GM15510 (cell line): ENCODE measurements around the gene SALL4.

Experiments used
- POLR2A ChIP-seq: IDR thresholded peaks from 3 replicates; pipeline ENCODE4 v1.6.1; 2011; ENCODE audit warnings: borderline replicate concordance; ENCODE audit not compliant: insufficient read length; ENCODE audit errors: extremely low read depth

Gene SALL4

DNA sequence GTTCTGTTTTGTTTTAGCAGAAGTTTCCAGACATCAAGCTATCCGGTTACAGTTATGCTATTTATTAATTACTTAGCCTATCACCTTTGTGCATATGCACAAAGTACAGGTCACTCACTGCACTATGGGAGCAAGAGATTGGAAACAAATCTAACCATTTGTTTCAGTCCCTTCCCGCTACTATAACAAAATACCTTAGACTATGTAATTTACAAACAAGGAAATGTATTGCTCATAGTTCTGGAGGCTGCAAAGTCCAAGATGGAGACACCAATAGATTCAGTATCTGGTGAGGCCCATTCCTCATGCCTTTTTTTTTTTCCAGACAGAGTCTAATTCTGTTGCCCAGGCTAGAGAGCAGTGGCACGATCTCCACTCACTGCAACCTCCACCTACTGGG is 69.3 kb downstream of the SALL4 start:
- no peak for TF ChIP-seq POLR2A
